HG02763 (cell line): ENCODE measurements around the gene ANKRD17.
A peak's percentile ranks its signal among the peaks of the same experiment; 100 is the strongest.
"Not testable (repeated sequence)": the region's sequence is repeated elsewhere in the genome, so short reads cannot be mapped to it uniquely, and the experiment has no call there.

ENCODE experiments used
- ATAC-seq: cut with Tn5 transposase; IDR thresholded peaks from one replicate; pipeline ENCODE4 v1.9.1; 2021; ENCODE audit warnings: mild to moderate bottlenecking, moderate library complexity; ENCODE audit not compliant: unreplicated experiment

Gene ANKRD17

GRCh38 chr4:73206236-73206635 is 52.4 kb downstream of the ANKRD17 start:
- ATAC-seq: no peak

- ATAC-seq: no peak
Observed at GRCh38 chr4:73205482-73205881, 53.1 kb downstream of the ANKRD17 start.

DNA sequence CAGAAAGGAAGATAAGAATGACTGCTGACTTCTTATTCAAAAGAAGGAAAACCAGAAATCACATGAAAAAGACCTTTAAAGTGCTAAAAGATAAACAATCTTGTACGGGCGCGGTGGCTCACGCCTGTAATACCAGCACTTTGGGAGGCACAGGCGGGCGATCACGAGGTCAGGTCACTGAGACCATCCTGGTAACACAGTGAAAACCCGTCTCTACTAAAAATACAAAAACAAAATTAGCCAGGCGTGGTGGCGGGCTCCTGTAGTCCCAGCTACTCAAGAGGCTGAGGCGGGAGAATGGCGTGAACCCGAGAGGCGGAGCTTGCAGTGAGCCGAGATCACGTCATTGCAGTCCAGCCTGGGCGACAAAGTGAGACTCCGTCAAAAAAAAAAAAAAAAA is 54.6 kb downstream of the ANKRD17 start:
- not testable (repeated sequence) for ATAC-seq

- no peak for ATAC-seq
Observed at GRCh38 chr4:73197220-73197619, 61.4 kb downstream of the ANKRD17 start.

DNA sequence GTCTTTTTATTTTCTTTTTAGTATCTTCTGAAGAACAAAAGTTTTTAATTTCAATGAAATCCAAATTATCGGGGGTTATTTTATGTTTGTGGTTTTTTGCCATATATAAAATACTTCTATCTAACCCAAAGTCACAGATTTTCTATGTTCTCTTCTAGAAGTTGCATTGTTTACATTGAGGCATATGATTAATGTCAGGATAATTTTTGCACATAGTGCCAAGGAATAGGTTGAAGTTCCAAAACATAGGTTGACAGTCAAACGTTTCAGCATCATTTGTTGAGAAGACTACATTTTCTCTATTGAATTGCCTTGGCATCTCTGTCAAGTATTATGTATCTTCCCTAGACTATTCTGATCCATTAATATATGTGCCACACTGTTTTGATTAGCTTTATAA is 64.5 kb downstream of the ANKRD17 start:
- no peak for ATAC-seq

GRCh38 chr4:73193659-73194058 is 64.9 kb downstream of the ANKRD17 start:
- peak; percentile 8 for ATAC-seq

DNA sequence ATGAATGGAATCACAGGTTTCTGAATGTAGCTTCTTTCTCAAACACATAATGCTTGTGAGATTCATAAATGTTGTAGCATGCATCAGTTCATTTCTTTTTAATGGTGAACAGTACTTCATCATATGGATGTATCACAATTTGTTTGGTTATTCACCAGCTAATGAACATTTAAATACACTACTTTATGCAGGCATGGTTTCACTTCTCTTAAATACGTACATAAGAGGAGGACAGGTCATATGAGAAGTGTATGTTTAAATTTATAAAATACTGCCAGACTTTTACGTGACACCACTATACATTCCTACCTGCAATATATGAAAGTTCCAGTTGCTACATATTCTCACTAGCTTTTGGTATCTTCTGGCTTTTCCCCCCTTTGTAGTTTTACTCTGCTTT is 65.4 kb downstream of the ANKRD17 start:
- peak; percentile 60 for ATAC-seq

GRCh38 chr4:73189274-73189810 is 69.3 kb downstream of the ANKRD17 start:
- no peak for ATAC-seq

DNA sequence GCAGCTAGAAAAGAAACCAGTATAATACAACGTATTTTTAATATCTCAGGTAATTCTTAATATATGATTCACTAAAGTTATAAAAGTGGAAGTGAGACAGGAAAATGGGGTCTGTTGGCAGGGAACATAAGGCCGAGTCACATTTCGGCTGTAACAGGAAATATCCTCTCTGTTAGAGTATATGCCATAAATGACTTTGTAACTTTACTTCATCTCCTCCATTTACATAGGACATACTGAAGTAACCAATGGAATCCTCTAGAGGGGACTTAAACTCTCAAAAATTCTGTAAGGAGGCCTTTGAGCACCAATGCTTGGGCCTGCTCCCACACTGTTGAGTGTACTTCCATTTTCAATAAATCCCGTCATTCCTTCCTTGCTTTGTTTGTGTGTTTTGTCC is 71.3 kb downstream of the ANKRD17 start:
- ATAC-seq: no peak

- ATAC-seq: no peak
Observed at GRCh38 chr4:73185903-73186302, 72.7 kb downstream of the ANKRD17 start.

- ATAC-seq: no peak
Observed at GRCh38 chr4:73181231-73181630, 77.4 kb downstream of the ANKRD17 start.

DNA sequence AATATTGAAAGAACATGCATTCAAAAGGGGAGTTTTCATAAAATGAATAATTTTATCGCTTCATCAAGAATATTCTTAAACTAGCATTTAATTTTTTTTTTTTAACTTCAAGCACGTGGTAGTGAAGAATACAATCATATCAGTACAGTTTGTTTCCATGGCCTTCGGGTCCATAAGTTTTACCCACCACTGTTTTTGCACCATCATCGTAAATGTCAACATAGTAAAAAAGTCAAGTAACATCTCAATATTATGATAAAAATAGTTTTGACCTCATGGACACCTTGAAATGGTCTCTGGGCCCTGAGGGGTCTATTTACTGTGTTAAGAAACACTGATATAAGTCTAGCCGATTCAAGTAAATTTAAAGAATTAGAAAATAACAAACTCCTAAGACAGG is 80.2 kb downstream of the ANKRD17 start:
- no peak for ATAC-seq

- ATAC-seq: no peak
Observed at GRCh38 chr4:73172161-73172560, 86.4 kb downstream of the ANKRD17 start.

- ATAC-seq: no peak
Observed at GRCh38 chr4:73170518-73171198, 87.9 kb downstream of the ANKRD17 start.

DNA sequence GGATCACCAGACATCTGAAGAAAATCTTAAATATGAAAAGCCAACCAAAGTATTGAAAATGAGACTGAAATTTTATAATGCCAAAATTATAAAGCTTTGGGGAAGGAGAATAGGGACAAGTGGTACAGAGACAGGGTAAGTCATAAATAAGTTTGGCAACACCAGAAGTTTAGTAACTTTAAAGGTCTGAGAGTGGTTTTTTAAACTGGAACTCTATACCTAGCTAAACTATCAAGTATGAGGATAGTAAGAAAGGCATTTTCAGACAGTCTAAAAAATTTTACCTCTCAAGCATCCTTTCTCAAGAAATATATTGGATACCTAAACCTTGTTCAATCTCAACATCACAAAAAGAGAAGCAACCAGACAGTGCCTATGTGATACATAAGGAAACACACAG is 92.4 kb downstream of the ANKRD17 start:
- no peak for ATAC-seq

DNA sequence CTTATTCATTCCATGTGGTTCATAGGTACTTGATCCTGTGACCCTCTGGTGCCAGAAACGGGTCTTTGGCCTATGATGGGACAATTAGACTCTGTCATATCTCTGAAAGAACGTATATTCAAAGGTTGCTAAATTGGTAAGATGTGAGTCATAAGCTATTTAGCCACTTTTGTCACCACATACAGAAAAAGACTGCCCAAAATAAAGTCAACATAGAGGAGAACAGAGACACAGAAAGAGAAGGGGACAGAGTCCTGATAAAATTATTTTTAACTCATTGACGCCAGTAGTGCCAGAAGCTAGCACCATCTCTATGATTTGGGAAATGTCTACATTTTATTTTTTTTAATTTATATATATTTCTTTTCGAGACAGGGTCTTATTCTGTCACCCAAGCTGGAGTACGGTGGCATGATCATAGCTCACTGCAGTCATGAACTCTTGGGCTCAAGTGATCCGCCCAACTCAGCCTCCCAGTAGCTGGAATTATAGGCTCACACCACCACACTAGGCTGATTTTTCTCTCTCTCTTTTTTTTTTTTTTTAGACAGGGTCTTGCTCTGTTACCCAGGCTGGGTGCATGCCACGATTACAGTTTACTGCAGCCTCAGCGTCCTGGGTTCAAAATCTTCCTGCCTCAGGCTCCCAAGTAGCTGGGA is 96.9 kb downstream of the ANKRD17 start:
- ATAC-seq: no peak

GRCh38 chr4:73156394-73156793 is 102.2 kb downstream of the ANKRD17 start:
- no peak for ATAC-seq

- no peak for ATAC-seq
Observed at GRCh38 chr4:73152893-73153292, 105.7 kb downstream of the ANKRD17 start.

GRCh38 chr4:73142995-73143547 is 115.5 kb downstream of the ANKRD17 start:
- ATAC-seq: no peak

DNA sequence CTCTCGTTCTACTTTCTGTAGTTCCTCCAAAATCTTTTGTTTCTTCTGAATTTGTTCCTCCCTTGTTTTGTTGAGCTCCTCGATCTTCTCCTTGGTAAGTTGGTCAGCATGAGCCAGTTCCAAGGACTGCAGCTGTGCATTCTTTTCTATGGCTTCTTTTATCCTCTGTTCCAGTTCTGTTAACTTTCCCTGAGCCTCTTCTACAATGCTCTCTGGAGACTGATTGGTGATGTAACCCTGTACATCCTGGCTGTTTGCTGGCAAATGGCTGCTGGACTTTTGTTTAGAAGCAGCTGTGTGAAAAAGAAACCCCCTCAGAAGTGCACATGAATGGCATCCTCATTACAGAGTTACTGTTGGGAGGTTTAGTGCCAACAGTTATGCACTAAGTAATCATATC is 118.6 kb downstream of the ANKRD17 start:
- no peak for ATAC-seq

- ATAC-seq: no peak
Observed at GRCh38 chr4:73139245-73139644, 119.4 kb downstream of the ANKRD17 start.

- no peak for ATAC-seq
Observed at GRCh38 chr4:73137121-73137520, 121.5 kb downstream of the ANKRD17 start.
